SH-SY5Y (cell line): ENCODE data around the gene AGAP1.

Source experiments
- GATA2 ChIP-seq: IDR thresholded peaks from 2 replicates; pipeline ENCODE4 v1.6.1; 2011; ENCODE audit warnings: mild to moderate bottlenecking, low read depth, low read length
- GATA3 ChIP-seq: IDR thresholded peaks from 2 replicates; pipeline ENCODE4 v1.6.1; 2011; ENCODE audit warnings: low read depth, mild to moderate bottlenecking, low read length, moderate library complexity

GRCh38 chr2:235734168-235734567, 240.3 kb downstream of the AGAP1 start:
- TF ChIP-seq GATA2 = no peak
- TF ChIP-seq GATA3 = no peak
